Ishikawa (cell line): ENCODE data around the gene OTULINL.

Experiments used
- CEBPB ChIP-seq: IDR thresholded peaks from 2 replicates; pipeline ENCODE4 v1.6.1; 2012
- CREB1 ChIP-seq: IDR thresholded peaks from 2 replicates; pipeline ENCODE4 v1.6.1; 2012; ENCODE audit warnings: low read depth
- EGR1 ChIP-seq: IDR thresholded peaks from 2 replicates; pipeline ENCODE4 v1.6.1; 2012
- EP300 ChIP-seq: IDR thresholded peaks from 2 replicates; pipeline ENCODE4 v1.6.1; 2012; ENCODE audit warnings: borderline replicate concordance
- FOXM1 ChIP-seq: IDR thresholded peaks from 2 replicates; pipeline ENCODE4 v1.6.1; 2012; ENCODE audit warnings: low read depth, borderline replicate concordance
- NFIC ChIP-seq: IDR thresholded peaks from 2 replicates; pipeline ENCODE4 v1.6.1; 2012
- RAD21 ChIP-seq: IDR thresholded peaks from 2 replicates; pipeline ENCODE4 v1.6.1; 2012; ENCODE audit warnings: low read depth
- TAF1 ChIP-seq: IDR thresholded peaks from 2 replicates; pipeline ENCODE4 v1.6.1; 2012; ENCODE audit warnings: low read depth, mild to moderate bottlenecking
- TCF12 ChIP-seq: IDR thresholded peaks from 2 replicates; pipeline ENCODE4 v1.6.1; 2012; ENCODE audit warnings: low read depth
- YY1 ChIP-seq: IDR thresholded peaks from 2 replicates; pipeline ENCODE4 v1.6.1; 2012; ENCODE audit warnings: low read depth
- ZBTB7A ChIP-seq: IDR thresholded peaks from 2 replicates; pipeline ENCODE4 v1.6.1; 2012; ENCODE audit warnings: low read depth
- TF ChIP-seq, protein P1 (sequence below): IDR thresholded peaks from 2 replicates; pipeline ENCODE4 v1.6.1; 2012; ENCODE audit warnings: low read depth, mild to moderate bottlenecking
- TF ChIP-seq, protein P2 (sequence below): IDR thresholded peaks from 2 replicates; pipeline ENCODE4 v1.6.1; 2012
- TF ChIP-seq, protein P3 (sequence below): IDR thresholded peaks from 2 replicates; pipeline ENCODE4 v1.6.1; 2012

DNA sequence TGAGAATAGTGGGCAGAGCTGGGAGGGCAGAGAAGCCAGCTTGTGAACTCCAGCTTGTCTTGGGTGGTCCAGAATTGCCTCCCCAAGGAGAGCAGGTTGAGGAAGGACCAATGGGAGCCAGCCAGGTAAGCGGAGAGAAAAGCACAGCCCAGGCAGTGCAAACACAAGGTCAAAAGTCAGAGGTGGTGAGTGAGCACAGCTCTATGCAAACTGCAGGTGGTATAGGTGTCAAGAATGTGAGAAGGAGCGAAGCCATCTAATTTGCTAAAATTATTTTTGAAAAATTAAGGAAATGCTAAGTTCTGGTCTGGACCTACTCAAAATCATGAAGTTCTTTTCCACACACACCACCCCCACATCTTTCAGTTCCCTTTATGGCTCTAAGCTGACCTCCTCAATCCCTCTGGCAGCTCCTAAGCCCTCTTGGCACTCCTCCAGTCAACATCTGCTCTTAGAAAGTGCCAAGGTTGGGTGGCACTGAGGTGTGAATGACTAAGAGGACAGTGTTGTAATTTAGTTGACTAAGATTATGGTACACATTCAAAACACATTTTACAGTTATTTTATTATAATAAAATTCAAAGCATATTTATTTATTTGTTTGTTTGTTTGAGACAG is 6.6 kb upstream of the OTULINL start:
- TF ChIP-seq, protein P1, sequence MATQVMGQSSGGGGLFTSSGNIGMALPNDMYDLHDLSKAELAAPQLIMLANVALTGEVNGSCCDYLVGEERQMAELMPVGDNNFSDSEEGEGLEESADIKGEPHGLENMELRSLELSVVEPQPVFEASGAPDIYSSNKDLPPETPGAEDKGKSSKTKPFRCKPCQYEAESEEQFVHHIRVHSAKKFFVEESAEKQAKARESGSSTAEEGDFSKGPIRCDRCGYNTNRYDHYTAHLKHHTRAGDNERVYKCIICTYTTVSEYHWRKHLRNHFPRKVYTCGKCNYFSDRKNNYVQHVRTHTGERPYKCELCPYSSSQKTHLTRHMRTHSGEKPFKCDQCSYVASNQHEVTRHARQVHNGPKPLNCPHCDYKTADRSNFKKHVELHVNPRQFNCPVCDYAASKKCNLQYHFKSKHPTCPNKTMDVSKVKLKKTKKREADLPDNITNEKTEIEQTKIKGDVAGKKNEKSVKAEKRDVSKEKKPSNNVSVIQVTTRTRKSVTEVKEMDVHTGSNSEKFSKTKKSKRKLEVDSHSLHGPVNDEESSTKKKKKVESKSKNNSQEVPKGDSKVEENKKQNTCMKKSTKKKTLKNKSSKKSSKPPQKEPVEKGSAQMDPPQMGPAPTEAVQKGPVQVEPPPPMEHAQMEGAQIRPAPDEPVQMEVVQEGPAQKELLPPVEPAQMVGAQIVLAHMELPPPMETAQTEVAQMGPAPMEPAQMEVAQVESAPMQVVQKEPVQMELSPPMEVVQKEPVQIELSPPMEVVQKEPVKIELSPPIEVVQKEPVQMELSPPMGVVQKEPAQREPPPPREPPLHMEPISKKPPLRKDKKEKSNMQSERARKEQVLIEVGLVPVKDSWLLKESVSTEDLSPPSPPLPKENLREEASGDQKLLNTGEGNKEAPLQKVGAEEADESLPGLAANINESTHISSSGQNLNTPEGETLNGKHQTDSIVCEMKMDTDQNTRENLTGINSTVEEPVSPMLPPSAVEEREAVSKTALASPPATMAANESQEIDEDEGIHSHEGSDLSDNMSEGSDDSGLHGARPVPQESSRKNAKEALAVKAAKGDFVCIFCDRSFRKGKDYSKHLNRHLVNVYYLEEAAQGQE: no peak
- TF ChIP-seq EP300 (no peak), CREB1 (no peak), YY1 (no peak), FOXM1 (no peak), NFIC (no peak), RAD21 (no peak), TAF1 (no peak), TCF12 (no peak), EGR1 (no peak), ZBTB7A (no peak), CEBPB (no peak)
- TF ChIP-seq, protein P2, sequence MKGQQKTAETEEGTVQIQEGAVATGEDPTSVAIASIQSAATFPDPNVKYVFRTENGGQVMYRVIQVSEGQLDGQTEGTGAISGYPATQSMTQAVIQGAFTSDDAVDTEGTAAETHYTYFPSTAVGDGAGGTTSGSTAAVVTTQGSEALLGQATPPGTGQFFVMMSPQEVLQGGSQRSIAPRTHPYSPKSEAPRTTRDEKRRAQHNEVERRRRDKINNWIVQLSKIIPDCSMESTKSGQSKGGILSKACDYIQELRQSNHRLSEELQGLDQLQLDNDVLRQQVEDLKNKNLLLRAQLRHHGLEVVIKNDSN: no peak
- TF ChIP-seq, protein P3, sequence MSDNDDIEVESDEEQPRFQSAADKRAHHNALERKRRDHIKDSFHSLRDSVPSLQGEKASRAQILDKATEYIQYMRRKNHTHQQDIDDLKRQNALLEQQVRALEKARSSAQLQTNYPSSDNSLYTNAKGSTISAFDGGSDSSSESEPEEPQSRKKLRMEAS: no peak
